ENCODE results near the gene NUP58. TPM values are rescaled to one million over a fixed set of nuclear protein-coding genes. Genes with fewer than 3 reads are reported as not detected.

Gene NUP58
- total RNA-seq, 4 donors from 2014 or later = 39.9 to 65.6 (median 56.9) TPM

- intact Hi-C loops (cut with DNase I; ENCODE audit: low total_unique reads) = no loop called here
- DNase-seq (no peak), ATAC-seq (no peak)
- Histone ChIP-seq H3K27me3 (no peaks in the 10 kb centered on the region), H3K4me1 (no peaks in the 10 kb centered on the region), H3K9me3 (no peaks in the 10 kb centered on the region), H3K4me3 (no peak overlapping the region), H3K27ac (no peak overlapping the region), H3K36me3 (peaks cover 0 to 77% of the 10 kb centered on the region in 2 donors)
- in situ Hi-C loops (cut with MboI; ENCODE audit: low sequenced_read_pairs in 4 of 4) = no loop called here
- no peak for TF ChIP-seq CTCF (IDR thresholded peaks at IDR 0.05 in 4 of 5, conservative IDR thresholded peaks at IDR 0.05 in 1 of 5)
Observed at GRCh38 chr13:25262261-25262660, 39.2 kb upstream of the NUP58 start.

- Histone ChIP-seq H3K4me1 (no peaks in the 10 kb centered on the region), H3K36me3 (peaks cover 0 to 39% of the 10 kb centered on the region in 2 donors), H3K4me3 (no peak overlapping the region), H3K27me3 (no peaks in the 10 kb centered on the region), H3K9me3 (no peaks in the 10 kb centered on the region), H3K27ac (no peak overlapping the region)
- TF ChIP-seq CTCF (IDR thresholded peaks at IDR 0.05 in 4 of 5, conservative IDR thresholded peaks at IDR 0.05 in 1 of 5) = no peak
- no peak for TF ChIP-seq POLR2A (IDR thresholded peaks at IDR 0.05)
- no peak for DNase-seq
- ATAC-seq = no peak
- intact Hi-C loops (cut with DNase I; ENCODE audit: low total_unique reads) (no loop called here), in situ Hi-C loops (cut with MboI; ENCODE audit: low sequenced_read_pairs in 4 of 4) (no loop called here)
Observed at GRCh38 chr13:25266706-25267105, 34.7 kb upstream of the NUP58 start.

- Histone ChIP-seq H3K27ac (no peak overlapping the region), H3K4me3 (no peak overlapping the region), H3K9me3 (no peaks in the 10 kb centered on the region), H3K27me3 (no peaks in the 10 kb centered on the region), H3K36me3 (peaks cover 0 to 37% of the 10 kb centered on the region in 2 donors), H3K4me1 (no peaks in the 10 kb centered on the region)
- TF ChIP-seq POLR2A (IDR thresholded peaks at IDR 0.05) = no peak
- no peak for TF ChIP-seq CTCF (IDR thresholded peaks at IDR 0.05 in 4 of 5, conservative IDR thresholded peaks at IDR 0.05 in 1 of 5)
- intact Hi-C loops (cut with DNase I; ENCODE audit: low total_unique reads) (no loop called here), in situ Hi-C loops (cut with MboI; ENCODE audit: low sequenced_read_pairs in 4 of 4) (no loop called here)
- ATAC-seq = no peak
- no peak for DNase-seq
Observed at GRCh38 chr13:25267715-25268114, 33.7 kb upstream of the NUP58 start.

- TF ChIP-seq POLR2A (IDR thresholded peaks at IDR 0.05) (no peak), CTCF (IDR thresholded peaks at IDR 0.05 in 4 of 5, conservative IDR thresholded peaks at IDR 0.05 in 1 of 5) (no peak)
- intact Hi-C loops (cut with DNase I; ENCODE audit: low total_unique reads) = no loop called here
- in situ Hi-C loops (cut with MboI; ENCODE audit: low sequenced_read_pairs in 4 of 4) = no loop called here
Observed at GRCh38 chr13:25268561-25268960, 32.9 kb upstream of the NUP58 start.

GRCh38 chr13:25276748-25277147, 24.7 kb upstream of the NUP58 start:
- ATAC-seq (no peak), DNase-seq (no peak)
- H3K4me1 ChIP-seq = no peaks in the 10 kb centered on the region
- intact Hi-C loops (cut with DNase I; ENCODE audit: low total_unique reads) (no loop called here), in situ Hi-C loops (cut with MboI; ENCODE audit: low sequenced_read_pairs in 4 of 4) (no loop called here)
- H3K4me3 ChIP-seq = no peak overlapping the region
- peaks cover 0 to 14% of the 10 kb centered on the region in 2 donors for H3K36me3 ChIP-seq
- TF ChIP-seq CTCF (IDR thresholded peaks at IDR 0.05 in 4 of 5, conservative IDR thresholded peaks at IDR 0.05 in 1 of 5) = no peak
- TF ChIP-seq POLR2A (IDR thresholded peaks at IDR 0.05) = no peak
- H3K27me3 ChIP-seq = no peaks in the 10 kb centered on the region
- H3K9me3 ChIP-seq = no peaks in the 10 kb centered on the region
- no peak overlapping the region for H3K27ac ChIP-seq

More at GRCh38 chr13:25268561-25268960, 32.9 kb upstream of the NUP58 start:
- Histone ChIP-seq H3K4me3 (no peak overlapping the region), H3K4me1 (no peaks in the 10 kb centered on the region), H3K27ac (no peak overlapping the region), H3K9me3 (no peaks in the 10 kb centered on the region), H3K27me3 (no peaks in the 10 kb centered on the region), H3K36me3 (peaks cover 0 to 39% of the 10 kb centered on the region in 2 donors)
- ATAC-seq = no peak
- no peak for DNase-seq

All from gastrocnemius medialis (tissue), 4 donors.